NCI-H1105 treated with DMSO at 0.1 percent for 48 hours (cell line): ENCODE data around the gene SMIM24.

Source experiments
- DNase-seq: peaks from one replicate; lab custom pipeline; 2025; lab: John Stamatoyannopoulos, UW

Gene SMIM24

DNA sequence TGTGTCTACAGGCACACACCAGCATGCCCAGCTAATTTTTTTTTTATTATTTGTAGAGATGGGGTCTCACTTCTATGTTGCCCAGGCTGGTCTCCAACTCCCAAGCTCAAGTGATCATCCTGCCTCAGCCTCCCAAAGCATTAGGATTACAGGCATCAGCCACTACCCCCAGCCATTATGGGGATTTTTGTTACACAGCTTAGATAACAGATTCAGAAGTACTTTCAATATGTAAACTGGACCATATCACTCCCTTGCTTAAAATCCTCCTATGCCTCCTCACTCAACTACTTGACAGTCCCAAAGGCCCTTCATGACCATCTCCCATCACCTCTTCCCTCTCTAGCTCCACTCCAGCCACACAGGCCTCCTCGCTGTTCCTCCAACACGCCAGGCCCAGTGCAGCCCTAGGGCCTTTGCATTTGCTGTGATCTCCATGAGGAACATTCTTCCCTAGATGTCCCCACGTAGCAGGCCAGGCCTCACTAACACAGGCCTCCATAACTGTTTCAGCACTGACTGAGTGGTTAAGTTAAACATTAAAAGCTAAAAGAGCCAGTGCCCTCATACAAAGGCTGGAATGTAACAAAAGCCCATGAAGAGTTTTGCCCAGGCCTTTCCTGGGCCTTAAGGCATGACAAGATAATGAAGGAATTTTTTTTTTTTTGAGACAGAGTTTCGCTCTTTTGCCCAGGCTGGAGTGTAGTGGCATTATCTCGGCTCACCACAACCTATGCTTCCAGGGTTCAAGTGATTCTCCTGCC, 17.6 kb upstream of the SMIM24 start:
- DNase-seq = no peak

DNA sequence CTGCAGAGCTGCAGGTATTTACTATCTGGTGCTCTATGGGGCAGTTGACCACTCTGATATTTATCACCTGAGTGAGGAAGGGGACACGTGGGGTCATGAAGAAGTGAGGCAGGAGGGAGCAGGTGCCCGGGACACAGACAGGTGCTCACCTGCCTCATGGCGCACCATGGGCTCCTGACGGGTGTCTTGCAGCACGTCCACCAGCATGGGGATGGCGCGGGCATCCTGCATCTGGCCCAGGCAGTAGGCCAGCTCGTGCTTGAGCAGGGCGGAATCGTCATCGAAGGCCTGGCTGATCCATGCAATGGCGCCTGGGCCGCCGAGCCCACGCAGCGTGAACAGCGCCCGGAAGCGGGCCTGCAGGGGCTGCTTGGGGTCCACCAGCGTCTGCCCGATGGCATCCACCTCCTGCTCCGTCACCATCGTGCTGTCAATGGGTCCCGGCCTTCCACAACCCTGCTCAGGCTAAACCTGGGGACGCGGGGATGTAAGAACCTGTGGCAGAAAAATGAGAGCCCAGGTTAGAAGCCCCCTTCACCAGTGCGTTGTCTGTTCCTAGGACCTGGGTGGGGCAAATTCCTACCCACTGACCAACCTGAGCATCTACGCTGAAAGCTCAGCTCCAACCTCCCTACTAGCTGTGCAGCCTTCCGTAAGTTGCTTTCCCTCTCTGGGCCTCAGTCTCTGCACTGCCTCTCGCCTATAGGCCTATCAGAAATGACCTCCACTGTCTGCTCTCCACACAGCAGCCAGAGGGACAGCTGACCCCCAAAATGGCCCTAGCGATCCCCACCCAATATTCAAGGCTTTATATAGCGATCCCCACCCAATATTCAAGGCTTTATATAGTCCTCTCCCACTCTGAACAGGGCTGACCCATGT, 16.3 kb upstream of the SMIM24 start:
- no peak for DNase-seq

DNA sequence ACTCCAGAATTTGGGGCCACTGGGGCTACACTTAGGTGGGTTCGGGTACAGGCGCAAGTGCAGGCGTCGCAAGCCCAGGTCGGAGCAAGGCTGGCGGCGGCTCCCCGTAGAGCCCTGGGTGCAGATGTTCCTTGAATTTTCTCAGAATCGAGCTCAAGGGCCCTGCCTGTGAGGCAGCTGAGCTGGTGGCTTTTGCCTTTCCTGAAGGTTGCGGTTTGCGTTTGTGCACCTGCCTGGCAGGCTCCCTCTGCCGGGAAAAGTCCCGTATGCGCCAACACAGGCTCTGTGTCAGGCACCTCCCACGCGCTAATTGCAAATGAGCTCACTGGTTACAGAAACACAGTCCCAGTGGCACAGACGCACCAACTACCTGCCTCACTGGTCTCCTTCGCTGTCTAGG, 14.2 kb upstream of the SMIM24 start:
- DNase-seq = no peak

DNA sequence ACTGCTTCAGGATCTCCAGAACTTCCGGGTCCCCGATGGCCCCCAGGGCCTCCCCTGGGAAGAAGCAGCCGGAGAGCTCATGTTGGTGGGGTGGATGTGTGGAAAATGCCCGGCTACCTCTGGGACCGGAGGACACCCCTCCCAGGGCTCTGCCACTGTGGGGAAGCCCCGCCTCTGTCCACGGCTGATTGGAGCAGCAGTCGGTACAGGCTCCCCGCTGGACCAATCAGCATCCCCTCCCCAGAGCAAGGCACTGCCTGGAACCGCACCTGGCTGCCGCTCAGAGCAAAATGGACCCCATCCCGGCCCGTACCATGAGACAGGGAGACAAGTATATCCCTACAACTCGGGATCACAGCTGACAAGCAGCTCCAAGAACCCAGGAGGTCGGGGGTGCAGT, 13.7 kb upstream of the SMIM24 start:
- DNase-seq = no peak

DNA sequence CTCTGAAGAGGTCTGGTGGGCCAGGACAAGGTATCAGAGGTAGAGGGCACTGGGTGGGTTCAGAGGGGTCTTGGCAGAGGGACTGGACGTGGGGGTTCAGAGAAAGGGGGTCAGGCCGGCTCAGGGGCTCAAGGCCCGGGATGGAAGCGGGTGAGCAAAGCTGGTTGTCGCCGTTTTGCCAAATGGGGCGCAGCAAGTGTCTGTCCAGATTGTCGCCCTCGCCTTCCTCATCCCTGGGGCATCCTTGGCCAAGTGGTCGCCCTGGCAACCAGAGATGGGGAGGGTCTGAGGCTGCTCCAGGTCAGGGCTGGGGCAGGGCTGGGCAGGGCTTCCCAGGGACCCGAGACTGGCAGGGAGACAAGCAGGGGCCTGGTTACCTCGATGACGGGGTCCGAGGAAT, 13.3 kb upstream of the SMIM24 start:
- no peak for DNase-seq

DNA sequence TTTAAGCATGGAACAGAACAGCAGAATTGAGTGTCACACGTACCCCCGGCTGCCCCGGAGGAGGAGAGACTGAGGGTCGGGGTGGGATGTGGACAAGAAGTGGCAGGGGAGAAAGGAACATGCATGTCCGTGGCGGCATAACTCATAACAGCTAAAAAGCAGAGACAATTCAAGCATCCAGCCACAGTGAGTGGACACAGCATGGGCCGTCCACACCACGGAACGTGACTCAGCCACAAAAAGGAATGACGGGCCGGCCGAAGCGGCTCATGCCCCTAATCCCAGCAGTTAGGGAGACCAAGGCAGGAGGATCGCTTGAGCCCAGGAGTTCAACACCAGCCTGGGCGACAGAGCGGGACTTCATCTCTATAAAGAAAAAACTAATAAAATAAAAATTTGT, 12.6 kb upstream of the SMIM24 start:
- DNase-seq = no peak

DNA sequence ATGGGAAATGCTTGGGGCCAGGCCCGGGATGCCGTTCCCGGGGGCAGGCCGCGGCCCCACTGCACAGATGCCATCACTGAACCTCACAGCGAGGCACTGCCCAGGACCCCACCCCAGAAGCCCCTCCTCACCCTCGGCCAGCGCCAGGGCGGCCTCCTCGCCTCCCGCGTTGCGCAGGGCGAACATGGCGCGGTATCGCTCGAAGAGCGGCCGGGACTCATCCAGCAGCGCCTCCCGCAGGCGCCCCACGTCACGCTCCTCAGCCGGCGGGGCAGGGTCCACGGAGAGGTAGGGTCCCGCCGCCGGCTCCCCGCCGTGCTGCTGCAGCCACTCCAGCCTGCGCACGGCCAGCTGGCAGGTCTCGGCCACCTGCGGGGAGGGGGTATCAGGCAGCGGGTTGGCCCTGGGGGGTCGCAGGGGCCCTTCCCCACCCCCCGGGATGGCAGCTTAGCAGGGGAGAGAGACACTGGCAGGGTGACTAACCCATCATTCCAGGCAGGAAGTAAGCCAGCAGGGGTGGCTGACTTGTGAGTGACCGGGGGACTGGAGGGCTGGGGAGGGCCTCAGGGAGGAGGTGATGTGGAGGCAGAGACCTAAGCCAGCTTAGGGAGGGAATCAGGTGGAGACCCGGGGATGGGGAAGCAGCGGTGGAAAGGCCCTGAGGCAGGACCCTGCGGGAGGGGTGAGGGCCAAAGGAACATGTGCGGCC, 12.0 kb upstream of the SMIM24 start:
- no peak for DNase-seq

DNA sequence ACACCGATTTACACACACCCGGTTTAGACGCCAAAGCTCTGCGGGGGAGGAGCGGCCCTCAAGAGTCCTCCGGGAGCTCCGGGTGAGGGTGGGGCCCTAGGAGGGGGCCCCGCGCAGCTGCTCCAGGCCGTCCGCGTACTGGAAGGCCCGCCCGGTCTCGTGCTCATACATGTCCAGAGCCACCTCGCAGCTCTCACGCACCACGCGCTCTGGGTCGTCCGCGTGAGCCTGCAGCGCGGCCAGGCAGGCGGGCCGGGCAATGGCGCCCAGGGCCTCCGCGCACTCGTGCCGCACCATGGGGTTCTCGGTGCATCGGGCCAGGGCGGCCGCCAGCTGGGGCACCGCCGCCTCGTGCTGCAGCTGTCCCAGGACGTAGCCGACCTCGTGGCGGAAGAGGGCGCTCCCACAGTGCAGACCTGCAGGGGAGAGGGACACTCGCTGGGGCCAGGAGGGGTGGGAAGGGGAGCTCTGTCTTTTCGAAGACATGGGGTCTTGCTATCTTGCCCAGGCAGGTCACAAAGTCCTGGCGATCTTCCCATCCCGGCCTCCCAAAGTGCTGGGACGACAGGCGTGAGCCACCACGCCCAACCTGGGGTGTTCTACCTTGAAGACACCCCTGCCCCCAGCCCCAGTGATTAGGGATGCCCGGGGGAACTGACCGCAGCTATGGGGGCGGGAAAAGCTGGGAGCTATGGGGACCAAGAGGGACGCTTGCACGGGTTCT, 11.2 kb upstream of the SMIM24 start:
- no peak for DNase-seq

DNA sequence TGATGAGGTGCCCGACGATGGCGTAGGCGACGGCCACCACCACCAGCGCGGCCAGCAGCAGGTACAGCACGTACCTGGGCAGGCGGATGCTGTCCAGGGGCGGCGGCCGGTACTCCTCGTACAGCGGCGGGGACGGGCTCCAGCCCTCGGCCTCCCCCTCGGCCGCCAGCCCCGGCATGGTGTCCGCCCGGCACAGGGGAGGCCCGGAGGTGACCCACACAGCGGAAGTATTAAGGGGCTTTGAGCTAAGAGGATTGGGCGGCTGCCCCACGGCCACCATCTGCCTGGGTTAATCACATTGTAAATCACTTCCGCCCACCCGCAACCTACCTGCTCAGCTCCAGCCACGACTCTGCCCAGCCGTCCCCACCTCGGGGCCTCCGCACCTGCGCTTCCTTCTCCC, 2.9 kb upstream of the SMIM24 start, which contains the start of gene SMIM44:
Gene SMIM44 (minus strand): TSS at position 216 of the 403 bp plus-strand sequence. CDS start 38 bp downstream, at position 178.
- DNase-seq = no peak

DNA sequence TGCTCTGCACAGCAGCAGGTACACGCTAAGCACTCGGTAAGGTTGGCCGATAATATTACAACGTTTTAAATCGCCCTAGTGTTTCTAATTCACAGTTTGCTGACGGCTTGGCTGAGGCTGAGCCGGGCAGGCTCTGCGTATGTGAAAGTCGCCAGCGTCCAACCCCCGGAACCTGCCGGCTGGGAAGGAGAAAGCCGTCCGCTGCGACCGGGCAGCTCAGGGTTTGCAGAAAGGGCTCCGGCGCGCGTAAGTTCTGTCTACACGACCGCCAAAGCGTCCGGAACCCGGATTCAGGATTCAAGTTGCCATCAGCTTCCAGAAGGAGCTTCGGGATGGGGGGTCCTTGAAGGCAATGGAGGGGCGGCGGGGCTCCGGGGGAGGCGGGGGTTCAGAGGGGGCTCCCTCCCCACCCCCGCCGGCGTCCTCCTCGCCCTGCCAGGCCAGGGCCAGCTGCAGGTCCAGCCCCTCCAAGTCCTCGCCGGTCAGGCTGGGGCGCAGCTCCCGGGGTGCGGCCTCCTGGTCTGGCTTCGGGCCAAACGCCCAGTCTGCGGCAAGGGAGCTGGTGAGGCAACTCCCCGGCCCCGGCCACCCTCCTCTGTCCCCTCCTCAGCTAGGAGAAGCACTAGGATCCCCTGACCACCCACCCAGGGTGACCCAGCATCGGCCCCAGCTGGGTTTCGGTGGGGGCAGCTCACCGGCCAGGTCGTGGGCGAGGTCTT, 2.3 kb upstream of the SMIM24 start:
- DNase-seq = no peak

DNA sequence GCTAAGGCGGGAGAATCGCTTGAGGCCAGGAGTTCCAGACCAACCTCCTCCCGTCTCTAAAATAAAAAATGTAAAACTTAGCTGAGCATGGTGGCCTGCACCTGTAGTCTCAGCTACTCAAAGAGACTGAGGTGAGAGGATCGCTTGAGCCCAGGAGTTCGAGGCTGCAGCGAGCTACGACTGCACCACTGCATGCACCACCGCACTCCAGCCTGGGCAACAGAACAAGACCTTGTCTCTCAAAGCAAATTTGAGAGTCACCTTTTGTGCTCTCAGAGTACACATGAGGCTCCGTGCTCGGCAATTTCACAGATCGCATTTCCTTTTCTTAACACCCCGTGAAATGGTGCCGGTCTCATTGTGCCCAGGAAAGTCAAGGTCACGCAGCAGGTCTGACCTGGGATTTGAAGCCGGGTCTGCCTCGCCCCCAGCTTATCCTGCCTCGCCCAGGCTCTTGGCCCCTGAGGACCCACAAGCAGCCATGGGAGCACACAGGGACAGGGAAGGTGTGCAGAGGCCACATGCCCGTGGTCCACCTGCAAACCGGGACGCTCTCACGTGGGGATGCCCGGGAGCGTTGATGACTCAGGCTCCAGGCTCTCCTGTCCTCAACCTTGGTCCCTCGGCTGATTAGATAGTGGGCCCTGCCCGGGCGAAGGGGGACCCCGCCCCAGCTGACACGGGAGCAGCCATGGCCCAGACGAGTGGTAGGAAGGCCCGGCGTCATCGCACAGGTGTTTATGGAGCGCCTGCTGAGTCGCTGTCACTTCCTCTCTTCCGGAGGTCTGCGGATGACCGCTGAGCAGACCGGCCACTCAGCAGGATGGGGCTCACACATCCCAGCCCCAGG, 1.1 kb upstream of the SMIM24 start:
- no peak for DNase-seq

DNA sequence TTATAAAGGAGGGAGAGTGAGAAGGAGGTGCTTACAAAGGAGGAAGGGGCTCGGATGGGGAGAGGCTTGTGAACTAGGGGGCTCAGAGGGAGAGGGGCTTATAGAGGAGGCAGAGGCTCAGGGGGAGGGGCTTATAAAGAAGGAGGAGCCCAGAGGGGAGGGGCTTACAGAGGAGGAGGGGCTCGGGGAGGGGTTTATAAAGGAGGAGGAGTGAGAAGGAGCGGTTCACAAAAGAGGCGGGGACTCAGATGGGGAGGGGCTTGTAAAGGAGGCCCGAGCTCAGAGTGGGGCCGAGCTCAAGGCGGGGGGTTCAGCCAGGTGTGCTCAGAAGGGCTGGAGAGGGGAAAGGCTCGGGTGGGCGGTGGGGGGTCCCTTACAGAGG, 500 bp downstream of the SMIM24 start:
- no peak for DNase-seq

DNA sequence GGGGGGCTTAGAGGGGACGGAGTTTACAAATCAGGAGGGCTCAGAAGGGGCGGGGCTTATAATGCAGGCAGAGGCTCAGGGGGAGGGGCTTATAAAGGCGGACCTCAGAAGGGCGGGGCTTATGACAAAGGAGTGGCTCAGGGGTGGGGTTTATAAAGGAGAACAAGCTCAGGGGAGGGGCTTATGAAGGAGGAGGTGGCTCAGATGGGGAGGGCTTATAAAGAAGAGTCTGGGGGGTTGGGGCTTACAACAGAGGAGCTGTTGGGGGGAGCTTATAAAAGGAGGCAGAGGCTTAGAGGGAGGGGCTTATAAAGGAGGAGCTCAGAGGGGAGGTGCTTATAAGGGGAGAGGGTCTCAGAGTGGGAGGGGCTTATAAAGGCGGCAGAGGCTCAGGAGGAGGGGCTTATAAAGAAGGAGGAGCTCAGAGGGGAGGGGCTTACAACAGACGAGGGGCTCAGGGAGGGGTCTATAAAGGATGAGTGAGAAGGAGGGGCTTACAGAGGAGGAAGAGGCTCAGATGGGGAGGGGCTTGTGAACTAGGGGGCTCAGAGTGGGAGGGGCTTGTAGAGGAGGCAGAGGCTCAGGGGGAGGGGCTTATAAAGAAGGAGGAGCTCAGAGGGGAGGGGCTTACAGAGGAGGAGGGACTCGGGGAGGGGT, 1.0 kb downstream of the SMIM24 start:
- no peak for DNase-seq

DNA sequence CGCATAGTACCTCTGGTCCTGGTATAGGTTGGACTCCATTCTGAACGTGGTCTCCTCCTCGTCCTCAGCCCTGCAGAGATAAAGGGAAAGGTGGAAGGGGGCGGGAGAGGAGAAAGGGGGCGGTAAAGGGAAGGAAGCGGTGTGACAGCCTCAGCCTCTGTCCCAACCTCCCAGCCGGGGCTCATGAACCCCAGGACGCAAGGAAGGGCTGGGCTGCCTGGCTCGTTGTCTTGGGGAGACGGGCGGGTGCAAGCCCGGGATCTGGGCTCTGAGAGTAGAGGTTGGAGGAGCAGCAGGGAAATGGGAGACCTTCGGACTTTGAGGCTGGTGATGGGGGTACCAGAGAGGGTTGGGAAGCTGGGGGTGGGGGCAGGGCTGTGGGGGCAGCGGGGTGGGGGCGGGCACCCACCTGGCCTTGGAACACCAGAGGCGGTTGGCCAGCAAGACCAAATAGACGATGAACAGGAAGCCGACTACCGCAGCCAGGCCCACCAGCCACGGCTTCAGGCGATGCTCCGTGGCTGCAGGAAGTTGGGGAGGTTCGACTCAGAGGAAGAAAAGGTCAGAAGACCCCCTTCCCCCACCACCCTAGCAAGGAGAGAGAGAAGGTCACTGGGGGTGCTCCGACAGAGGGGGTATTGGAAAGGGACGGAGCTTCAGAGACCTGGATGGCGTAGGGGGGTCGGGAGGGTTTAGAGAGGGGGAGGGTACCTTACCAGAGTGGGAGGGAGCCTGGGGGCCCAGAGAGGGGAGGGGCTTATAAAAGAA, 1.7 kb downstream of the SMIM24 start:
- DNase-seq = no peak

DNA sequence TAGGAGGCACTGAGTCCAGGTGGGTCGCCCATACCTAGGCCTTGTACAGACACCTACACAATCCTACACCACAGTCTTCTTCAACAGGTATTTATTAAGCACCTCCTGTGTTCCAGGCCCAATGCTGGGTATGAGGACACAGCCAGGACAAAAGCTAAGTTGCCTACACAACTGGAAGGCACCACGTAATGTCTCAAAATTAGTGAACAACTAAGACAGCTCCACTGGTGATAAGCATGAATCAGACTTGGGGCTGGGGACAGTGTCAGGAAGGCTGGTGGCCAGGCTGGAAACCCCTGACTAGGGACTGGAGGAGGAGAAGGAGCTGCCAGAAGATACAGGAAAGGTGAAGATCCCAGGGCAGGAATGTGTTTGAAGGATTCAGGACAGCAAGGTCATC, 2.4 kb downstream of the SMIM24 start:
- DNase-seq = no peak

DNA sequence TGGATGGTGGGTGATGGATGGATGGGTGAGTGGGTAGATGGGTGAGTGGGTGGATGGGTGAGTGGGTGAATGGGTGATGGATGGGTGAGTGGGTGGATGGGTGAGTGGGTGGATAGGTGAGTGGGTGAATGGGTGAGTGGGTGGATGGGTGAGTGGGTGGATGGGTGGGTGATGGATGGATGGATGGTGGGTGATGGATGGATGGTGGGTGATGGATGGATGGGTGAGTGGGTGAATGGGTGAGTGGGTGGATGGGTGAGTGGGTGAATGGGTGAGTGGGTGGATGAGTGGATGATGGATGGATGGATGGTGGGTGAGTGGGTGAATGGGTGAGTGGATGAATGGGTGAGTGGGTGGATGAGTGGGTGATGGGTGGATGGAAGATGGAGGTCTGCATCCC, 2.8 kb downstream of the SMIM24 start:
- DNase-seq = no peak

DNA sequence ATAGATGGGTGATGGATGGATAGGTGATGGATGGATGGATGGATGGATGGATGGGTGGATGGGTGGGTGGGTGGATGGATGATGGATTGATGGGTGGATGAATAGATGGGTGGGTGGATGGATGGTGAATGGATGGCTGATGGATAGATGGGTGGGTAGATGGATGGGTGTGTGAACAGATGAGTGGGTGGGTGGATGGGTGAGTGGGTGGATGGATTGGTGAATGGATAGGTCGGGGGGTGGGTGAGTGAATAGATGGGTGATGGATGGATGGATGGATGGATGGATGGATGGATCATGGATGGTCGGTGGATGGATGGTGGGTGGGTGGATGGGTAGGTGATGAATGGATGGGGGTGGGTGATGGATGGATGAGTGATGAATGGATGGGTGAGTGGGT, 3.5 kb downstream of the SMIM24 start:
- DNase-seq = no peak

DNA sequence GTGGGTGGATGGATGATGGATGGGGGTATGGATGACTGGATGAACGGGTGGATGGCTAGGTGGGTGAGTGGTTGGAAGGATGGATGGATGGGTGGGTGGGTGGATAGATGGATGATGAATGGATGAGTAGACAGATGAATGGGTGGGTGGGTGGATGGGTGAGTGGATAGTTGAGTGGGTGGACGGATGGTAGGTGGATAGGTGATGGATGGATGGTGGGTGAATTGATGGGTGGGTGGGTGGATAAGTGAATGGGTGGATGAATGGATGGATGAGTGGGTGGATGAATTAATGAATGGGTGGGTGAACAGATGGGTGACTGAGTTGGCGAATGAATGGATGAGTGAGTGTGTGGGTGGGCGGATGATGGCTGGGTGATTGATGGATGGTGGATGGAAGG, 4.9 kb downstream of the SMIM24 start:
- no peak for DNase-seq

DNA sequence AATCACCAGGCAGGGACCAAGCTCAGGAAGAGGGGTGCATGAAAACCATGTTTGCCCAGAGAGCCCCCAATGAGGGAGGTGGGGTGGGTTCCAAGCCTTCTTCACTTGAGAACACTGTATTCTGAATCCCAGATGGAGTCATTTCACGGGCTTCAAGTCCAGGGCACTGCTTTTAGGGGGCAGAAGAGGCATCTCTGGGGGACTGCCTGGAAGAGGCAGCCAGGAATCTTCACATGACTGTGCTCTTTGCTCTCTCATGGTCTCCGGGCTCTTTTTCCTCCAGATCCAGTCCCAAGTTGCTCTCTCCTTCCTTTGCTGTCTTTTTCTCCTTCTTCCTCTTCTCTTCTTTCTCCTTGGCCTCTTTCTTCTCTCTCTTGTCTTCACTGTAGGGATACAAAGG, 5.7 kb downstream of the SMIM24 start:
- no peak for DNase-seq
